Adipocyte (in vitro differentiated cells): ENCODE measurements around the gene MRPL28.
"Not testable (repeated sequence)": the region's sequence is repeated elsewhere in the genome, so short reads cannot be mapped to it uniquely, and the experiment has no call there.

Source experiments
- DNase-seq: peaks from one replicate; pipeline ENCODE4 v3.0.0-alpha.2; 2015; ENCODE audit warnings: low read depth
- H3K27me3 ChIP-seq: replicated peaks from 2 replicates; pipeline ENCODE4 v1.7.0; 2013; ENCODE audit warnings: mild to moderate bottlenecking, low read length, moderate library complexity; ENCODE audit not compliant: control insufficient read depth, insufficient read depth
- H3K36me3 ChIP-seq: 2 replicates; pipeline ENCODE4 v1.7.0; 2013; ENCODE audit warnings: low read length, mild to moderate bottlenecking, moderate library complexity; ENCODE audit not compliant: control insufficient read depth, insufficient read depth, severe bottlenecking
- H3K4me1 ChIP-seq: 2 replicates; pipeline ENCODE4 v1.7.0; 2013; ENCODE audit warnings: mild to moderate bottlenecking, low read length, moderate library complexity; ENCODE audit not compliant: control insufficient read depth, insufficient read depth
- H3K4me3 ChIP-seq: 2 replicates; pipeline ENCODE4 v1.7.0; 2013; ENCODE audit warnings: mild to moderate bottlenecking, low read length, moderate library complexity
- H3K9ac ChIP-seq: 2 replicates; pipeline ENCODE4 v1.7.0; 2013; ENCODE audit warnings: mild to moderate bottlenecking, low read length, moderate library complexity
- H3K9me3 ChIP-seq: 2 replicates; pipeline ENCODE4 v1.7.0; 2013; ENCODE audit warnings: mild to moderate bottlenecking, low read length, moderate library complexity; ENCODE audit not compliant: control insufficient read depth

Gene MRPL28

GRCh38 chr16:369866-370436, 387 bp downstream of the MRPL28 start:
- H3K9ac ChIP-seq = peak overlapping the region; percentile 29
- peak; percentile 53 for DNase-seq
- H3K4me1 ChIP-seq = peaks cover 7% of the 10 kb centered on the region
- H3K4me3 ChIP-seq = peak overlapping the region; percentile 68
- no peaks in the 10 kb centered on the region for H3K27me3 ChIP-seq
- H3K36me3 ChIP-seq = peaks cover 59% of the 10 kb centered on the region
- H3K9me3 ChIP-seq = no peaks in the 10 kb centered on the region

- Histone ChIP-seq H3K9me3 (no peaks in the 10 kb centered on the region), H3K4me1 (peaks cover 7% of the 10 kb centered on the region), H3K9ac (peak overlapping the region; percentile 29), H3K27me3 (no peaks in the 10 kb centered on the region), H3K4me3 (peak overlapping the region; percentile 68), H3K36me3 (peaks cover 53% of the 10 kb centered on the region)
- DNase-seq = no peak
Observed at GRCh38 chr16:369275-369865, 968 bp downstream of the MRPL28 start.

- no peak for DNase-seq
- peaks cover 45% of the 10 kb centered on the region for H3K36me3 ChIP-seq
- H3K27me3 ChIP-seq = no peaks in the 10 kb centered on the region
- no peak overlapping the region for H3K4me3 ChIP-seq
- H3K9me3 ChIP-seq = no peaks in the 10 kb centered on the region
- peaks cover 7% of the 10 kb centered on the region for H3K4me1 ChIP-seq
- H3K9ac ChIP-seq = no peak overlapping the region
Observed at GRCh38 chr16:368388-369158, 1.8 kb downstream of the MRPL28 start.

- no peaks in the 10 kb centered on the region for H3K9me3 ChIP-seq
- H3K36me3 ChIP-seq = peaks cover 34% of the 10 kb centered on the region
- H3K9ac ChIP-seq = no peak overlapping the region
- H3K27me3 ChIP-seq = peaks cover 3% of the 10 kb centered on the region
- H3K4me3 ChIP-seq = no peak overlapping the region
- no peak for DNase-seq
- H3K4me1 ChIP-seq = peaks cover 7% of the 10 kb centered on the region
Observed at GRCh38 chr16:367333-367903, 2.9 kb downstream of the MRPL28 start.

DNA sequence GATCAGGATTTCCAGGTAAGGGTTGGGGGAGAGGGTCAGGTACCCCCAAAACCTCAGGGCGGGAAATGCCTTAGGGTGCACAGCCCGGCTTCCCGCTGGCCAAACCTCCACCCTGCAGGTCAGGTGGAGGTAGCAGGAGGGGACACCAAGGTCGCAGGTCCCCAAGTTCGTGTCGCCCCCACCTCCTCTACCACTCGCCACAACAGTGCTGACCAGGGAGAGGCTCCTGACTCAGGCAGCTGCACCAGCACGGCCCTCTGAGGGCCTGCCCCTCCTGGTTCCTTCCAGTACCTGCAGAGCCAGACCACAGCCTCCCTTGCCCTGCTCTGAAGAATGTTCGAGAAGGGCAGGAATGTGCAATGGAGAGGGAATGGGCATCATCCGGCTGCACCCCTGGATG, 3.9 kb downstream of the MRPL28 start:
- H3K4me1 ChIP-seq = peaks cover 7% of the 10 kb centered on the region
- peaks cover 25% of the 10 kb centered on the region for H3K36me3 ChIP-seq
- H3K9ac ChIP-seq = no peak overlapping the region
- H3K4me3 ChIP-seq = no peak overlapping the region
- H3K9me3 ChIP-seq = no peaks in the 10 kb centered on the region
- no peak for DNase-seq
- peaks cover 5% of the 10 kb centered on the region for H3K27me3 ChIP-seq

DNA sequence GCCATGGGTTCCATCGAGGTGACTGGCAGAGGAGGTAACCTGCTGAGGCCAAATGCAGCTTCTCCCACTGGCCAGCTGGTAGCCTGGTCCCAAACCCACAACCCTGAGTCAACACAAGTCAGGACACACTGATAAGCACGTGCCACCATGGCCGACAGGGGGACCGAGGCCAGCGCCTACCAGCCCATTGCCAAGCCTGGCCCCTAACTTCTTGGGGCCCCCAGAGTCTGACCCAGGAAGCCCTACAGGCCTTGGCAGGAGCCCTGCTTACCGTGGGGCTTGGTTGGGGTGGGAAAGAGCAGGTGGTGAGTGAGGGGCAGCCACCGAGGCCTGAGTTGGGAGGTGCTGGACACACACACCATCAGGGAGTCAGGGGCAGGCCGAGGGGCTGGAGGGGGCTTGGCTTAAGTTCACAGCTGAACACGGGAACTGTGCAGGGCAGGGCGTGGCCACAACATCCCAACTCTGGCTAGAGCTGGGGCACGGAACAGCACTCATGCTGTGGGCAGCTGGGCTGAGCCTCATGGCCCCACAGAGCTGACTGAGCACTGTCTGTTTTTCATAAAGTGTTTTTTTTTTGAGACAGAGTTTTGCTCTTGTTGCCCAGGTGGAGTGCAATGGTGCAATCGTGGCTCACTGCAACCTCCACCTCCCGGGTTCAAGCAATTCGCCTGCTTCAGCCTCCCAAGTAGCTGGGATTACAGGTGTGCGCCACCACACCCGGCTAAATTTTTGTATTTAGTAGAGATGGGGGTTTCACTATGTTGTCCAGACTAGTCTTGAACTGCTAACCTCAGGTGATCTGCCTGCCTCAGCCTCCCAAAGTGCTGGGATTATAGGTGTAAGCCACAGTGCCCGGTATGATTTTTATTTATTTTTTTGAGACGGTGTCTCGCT, 5.5 kb downstream of the MRPL28 start:
- Histone ChIP-seq H3K27me3 (peaks cover 6% of the 10 kb centered on the region), H3K9me3 (no peaks in the 10 kb centered on the region), H3K4me3 (no peak overlapping the region), H3K9ac (no peak overlapping the region), H3K4me1 (peaks cover 3% of the 10 kb centered on the region), H3K36me3 (peaks cover 24% of the 10 kb centered on the region)
- no peak for DNase-seq

- Histone ChIP-seq H3K27me3 (peaks cover 6% of the 10 kb centered on the region), H3K4me3 (no peak overlapping the region), H3K36me3 (peaks cover 24% of the 10 kb centered on the region), H3K9me3 (no peaks in the 10 kb centered on the region), H3K4me1 (no peaks in the 10 kb centered on the region), H3K9ac (no peak overlapping the region)
- DNase-seq = no peak
Observed at GRCh38 chr16:363766-364490, 6.4 kb downstream of the MRPL28 start.

GRCh38 chr16:363110-363765, 7.1 kb downstream of the MRPL28 start:
- Histone ChIP-seq H3K9me3 (no peaks in the 10 kb centered on the region), H3K27me3 (peaks cover 6% of the 10 kb centered on the region), H3K9ac (no peak overlapping the region), H3K4me3 (no peak overlapping the region), H3K4me1 (no peaks in the 10 kb centered on the region), H3K36me3 (peaks cover 18% of the 10 kb centered on the region)
- DNase-seq = no peak

- H3K9me3 ChIP-seq, H3K27me3 ChIP-seq, DNase-seq, H3K4me3 ChIP-seq, H3K9ac ChIP-seq, H3K4me1 ChIP-seq: not testable (repeated sequence)
- peaks cover 12% of the 10 kb centered on the region for H3K36me3 ChIP-seq
Observed at GRCh38 chr16:362702-362999, 7.7 kb downstream of the MRPL28 start.
